Endothelial cell of umbilical vein (primary cell): Measurements from ENCODE around the gene C9. TPM values are rescaled to one million over a fixed set of nuclear protein-coding genes. Genes with fewer than 3 reads are reported as not detected.

Experiments used
- BruUV-seq: library from RNA; stranded (reverse); fragments of 400-500 nt; replicated peaks from 2 replicates; lab custom pipeline; 2021; lab: Mats Ljungman, UMichigan
- CTCF ChIA-PET: fragments of 300-600, 350-600 bp; sonication (Branson Sonifier 250); formaldehyde crosslinking; loops from one replicate; lab custom pipeline; 2021; ENCODE audit warnings: antibody characterized with exemption, inconsistent platforms; lab: Charles Lee
- POLR2A ChIA-PET: fragments of 300-600, 350-600 bp; sonication (Branson Sonifier 250); formaldehyde crosslinking; loops from one replicate; lab custom pipeline; 2021; ENCODE audit warnings: antibody characterized with exemption, inconsistent platforms; lab: Charles Lee
- DNase-seq: peaks from one replicate; pipeline ENCODE4 v3.0.0-alpha.2; 2011; ENCODE audit warnings: low read depth, low spot score
- FAIRE-seq: peaks from 2 replicates; lab custom pipeline; 2011; peaks lifted over from hg19 to GRCh38; lab: Jason Lieb, UNC
- H2AFZ ChIP-seq: 2 replicates; pipeline ENCODE4 v1.6.0; 2012; ENCODE audit warnings: low read depth, low read length, control low read depth, inconsistent platforms
- H3K27ac ChIP-seq: 2 replicates; pipeline ENCODE4 v1.5.1; 2011; ENCODE audit warnings: low read depth, mild to moderate bottlenecking, control low read depth, low read length, moderate library complexity; ENCODE audit not compliant: insufficient read depth
- H3K27me3 ChIP-seq, 2 experiments: 2 replicates each; pipeline versions ENCODE4 v1.6.0 to v1.6.1; 2011; ENCODE audit warnings: low read length in 2 of 2, mixed read lengths in 1 of 2; ENCODE audit not compliant: control insufficient read depth in 2 of 2, insufficient read depth in 2 of 2
- H3K36me3 ChIP-seq, 2 experiments: 2 replicates in 1 of 2; 3 replicates in 1 of 2; pipeline ENCODE4 v1.5.1; 2011; ENCODE audit warnings: low read length in 2 of 2, mild to moderate bottlenecking in 1 of 2, moderate library complexity in 1 of 2; ENCODE audit not compliant: control insufficient read depth in 2 of 2, insufficient read depth in 2 of 2; ENCODE audit errors: extremely low read depth in 1 of 2
- H3K4me1 ChIP-seq: 3 replicates; pipeline ENCODE4 v1.5.1; 2011; ENCODE audit warnings: mild to moderate bottlenecking, low read length; ENCODE audit not compliant: control insufficient read depth, insufficient read depth; ENCODE audit errors: extremely low read depth
- H3K4me2 ChIP-seq: 2 replicates; pipeline ENCODE4 v1.6.1; 2011; ENCODE audit warnings: low read length, control low read depth, mixed read lengths; ENCODE audit not compliant: insufficient read depth
- H3K4me3 ChIP-seq, 3 experiments: fragments of 200-600 bp in 1 of 3; sonication (generic), shearing (Covaris generic) in 1 of 3; replicated peaks in 1 of 3; 2 replicates each; pipeline ENCODE4 v1.5.1; 2011 to 2016; ENCODE audit warnings: control low read depth in 3 of 3, low read length in 3 of 3, mild to moderate bottlenecking in 2 of 3, inconsistent platforms in 1 of 3, low read depth in 1 of 3, moderate library complexity in 1 of 3; ENCODE audit not compliant: insufficient read depth in 1 of 3
- H3K79me2 ChIP-seq: 2 replicates; pipeline ENCODE4 v1.6.0; 2012; ENCODE audit warnings: low read length, inconsistent platforms; ENCODE audit not compliant: control insufficient read depth, insufficient read depth
- H3K9ac ChIP-seq: replicated peaks from 2 replicates; pipeline ENCODE3; 2011; ENCODE audit warnings: low read length, control low read depth; ENCODE audit not compliant: insufficient read depth; ENCODE audit errors: extremely low read depth
- H3K9me1 ChIP-seq: replicated peaks from 3 replicates; pipeline ENCODE4 v1.6.0; 2011; ENCODE audit warnings: mild to moderate bottlenecking, low read length; ENCODE audit not compliant: control insufficient read depth, insufficient read depth; ENCODE audit errors: extremely low read depth
- H3K9me3 ChIP-seq: replicated peaks from 2 replicates; pipeline ENCODE4 v1.5.1; 2012; ENCODE audit warnings: low read length, inconsistent platforms; ENCODE audit not compliant: control insufficient read depth, insufficient read depth
- H4K20me1 ChIP-seq: replicated peaks from 2 replicates; pipeline ENCODE3; 2011; ENCODE audit warnings: mild to moderate bottlenecking, low read length; ENCODE audit not compliant: control insufficient read depth, insufficient read depth; ENCODE audit errors: extremely low read depth
- CTCF ChIP-seq, 2 donors: IDR thresholded peaks; 1 replicate in 1 of 2; 2 replicates in 1 of 2; pipeline ENCODE4 v1.5.1; 2011; ENCODE audit warnings: low read length in 2 of 2, mild to moderate bottlenecking in 2 of 2, moderate library complexity in 2 of 2, control low read depth in 1 of 2, inconsistent platforms in 1 of 2, low read depth in 1 of 2; ENCODE audit not compliant: insufficient read depth in 1 of 2; ENCODE audit errors: extremely low read depth in 1 of 2
- EZH2 ChIP-seq: IDR thresholded peaks from 2 replicates; pipeline ENCODE4 v1.6.1; 2012; ENCODE audit warnings: borderline replicate concordance, low read depth, mild to moderate bottlenecking, moderate library complexity, low read length, inconsistent platforms; ENCODE audit not compliant: severe bottlenecking
- GATA2 ChIP-seq: IDR thresholded peaks from 2 replicates; pipeline ENCODE4 v1.7.0; 2011; ENCODE audit warnings: low read depth, mild to moderate bottlenecking, moderate library complexity, mixed read lengths, low read length; ENCODE audit not compliant: insufficient read length, insufficient read depth
- JUN ChIP-seq: IDR thresholded peaks from 2 replicates; pipeline ENCODE4 v1.6.1; 2011; ENCODE audit warnings: borderline replicate concordance, low read depth; ENCODE audit not compliant: insufficient read length, insufficient read depth
- MYC ChIP-seq: IDR thresholded peaks from one replicate; pipeline ENCODE4 v1.6.1; 2011; ENCODE audit warnings: mild to moderate bottlenecking, low read depth, low read length
- POLR2A ChIP-seq: IDR thresholded peaks from 2 replicates; pipeline ENCODE4 v1.6.1; 2012; ENCODE audit warnings: low read depth, mild to moderate bottlenecking, control low read depth, low read length
- dilution Hi-C: fragments of 300-500 bp; cut with MboI; formaldehyde crosslinking; loops from one replicate; pipeline ENCODE4 v1.15.0; 2019; ENCODE audit warnings: low sequenced_read_pairs; ENCODE audit not compliant: extremely low pct_ligation_motif_present
- intact Hi-C: fragments of 100-400 bp; cut with micrococcal nuclease; formaldehyde crosslinking; loops from one replicate; pipeline ENCODE4 v1.10.0; 2022
- polyA plus RNA-seq, 4 experiments: library from polyadenylated mRNA; depleted of rRNA in 3 of 4; stranded (reverse) in 3 of 4; unstranded in 1 of 4; fragments of >200 nt; gene quantifications; 2 replicates each; pipeline versions ENCODE4 v1.2.1 to v1.2.3, GENCODE V29; 2011 to 2012; ENCODE audit warnings: missing spikeins in 1 of 4
- total RNA-seq: library from RNA; stranded (reverse); gene quantifications from 2 replicates; pipeline ENCODE4 v1.2.3, GENCODE V29; 2021

C9 gene
- total and polyA plus RNA-seq, 2 donors (not counting 3 experiments of a cell fraction or from before 2014, with no cell fraction given) = 0.33 TPM; not detected in 1

GRCh38 chr5:39377613-39378012 is 13.3 kb upstream of the C9 start:
- Histone ChIP-seq H2AFZ (no peak overlapping the region), H3K27ac (no peak overlapping the region), H3K27me3 (no peaks in the 10 kb centered on the region), H3K4me3 (no peak overlapping the region), H3K4me1 (no peaks in the 10 kb centered on the region), H4K20me1 (no peaks in the 10 kb centered on the region), H3K79me2 (no peaks in the 10 kb centered on the region), H3K4me2 (no peak overlapping the region), H3K9me3 (no peaks in the 10 kb centered on the region), H3K36me3 (peaks cover 52 to 70% of the 10 kb centered on the region in 2 experiments), H3K9me1 (no peaks in the 10 kb centered on the region), H3K9ac (no peak overlapping the region)
- FAIRE-seq (no peak), DNase-seq (no peak)
- POLR2A ChIA-PET = no interaction called here
- no TSS peak for BruUV-seq
- CTCF ChIA-PET = interaction anchor here (0.6 to 3.6 kb wide), 6 partner anchors 160 to 230 kb away, joined by 3 to 156 read pairs (median 46); partner anchors contain the start of gene FYB1
- intact Hi-C loops (loop anchor here (2.0 to 5.0 kb wide), 3 partner anchors 47 to 230 kb away; partner anchors contain the start of genes DAB2 and FYB1), dilution Hi-C loops (no loop called here)
- TF ChIP-seq CTCF (IDR thresholded peaks at IDR 0.05; ENCODE audit: extremely low read depth in 1 of 2, insufficient read depth in 1 of 2, low read depth in 1 of 2, low read length in 2 of 2) (no peak), MYC (no peak), POLR2A (no peak), JUN (no peak), GATA2 (no peak), EZH2 (no peak)
